Glomerular endothelial cell (primary cell): ENCODE results near the gene NKIRAS2. TPM values are rescaled to one million over a fixed set of nuclear protein-coding genes. Genes with fewer than 3 reads are reported as not detected.
"Not testable (repeated sequence)": the region's sequence is repeated elsewhere in the genome, so short reads cannot be mapped to it uniquely, and the experiment has no call there.

ENCODE experiments used
- DNase-seq: peaks from one replicate; pipeline ENCODE4 v3.0.0-alpha.2; 2011; ENCODE audit warnings: low read depth, low spot score; ENCODE audit errors: extremely low read depth
- total RNA-seq: library from RNA; depleted of rRNA; stranded (reverse); fragments of >200 nt; gene quantifications from 2 replicates; pipeline ENCODE4 v1.2.3, GENCODE V29; 2015

The NKIRAS2 gene
- total RNA-seq, 1 donor from 2014 or later: 95.7 TPM

GRCh38 chr17:41996855-41997164, 23.1 kb upstream of the NKIRAS2 start:
- DNase-seq: no peak

GRCh38 chr17:41998497-41998896, 21.4 kb upstream of the NKIRAS2 start:
- no peak for DNase-seq

- DNase-seq: no peak
Observed at GRCh38 chr17:42000413-42001133, 19.3 kb upstream of the NKIRAS2 start.

- no peak for DNase-seq
Observed at GRCh38 chr17:42001729-42002128, 18.2 kb upstream of the NKIRAS2 start.

- DNase-seq: no peak
Observed at GRCh38 chr17:42002175-42002791, 17.6 kb upstream of the NKIRAS2 start.

GRCh38 chr17:42002792-42003301, 17.0 kb upstream of the NKIRAS2 start:
- no peak for DNase-seq

GRCh38 chr17:42005166-42005565, 14.7 kb upstream of the NKIRAS2 start:
- no peak for DNase-seq

GRCh38 chr17:42009170-42009569, 10.7 kb upstream of the NKIRAS2 start:
- no peak for DNase-seq

- DNase-seq: not testable (repeated sequence)
Observed at GRCh38 chr17:42010266-42010680, 9.6 kb upstream of the NKIRAS2 start.

GRCh38 chr17:42010898-42011516, 8.9 kb upstream of the NKIRAS2 start:
- DNase-seq: no peak

GRCh38 chr17:42012363-42012762, 7.5 kb upstream of the NKIRAS2 start:
- not testable (repeated sequence) for DNase-seq

GRCh38 chr17:42013740-42014139, 6.2 kb upstream of the NKIRAS2 start:
- not testable (repeated sequence) for DNase-seq

- DNase-seq: no peak
Observed at GRCh38 chr17:42016411-42016831, 3.5 kb upstream of the NKIRAS2 start.

GRCh38 chr17:42016941-42017865, 2.7 kb upstream of the NKIRAS2 start, which contains the start of gene DNAJC7:
Gene DNAJC7, minus strand, starts transcription at chr17:42017439. Its CDS starts 23 bp downstream, at chr17:42017416.
- no peak for DNase-seq

GRCh38 chr17:42017866-42018200, 2.1 kb upstream of the NKIRAS2 start:
- DNase-seq: no peak

- DNase-seq: no peak
Observed at GRCh38 chr17:42018339-42018738, 1.6 kb upstream of the NKIRAS2 start.

- no peak for DNase-seq
Observed at GRCh38 chr17:42018988-42019387, 902 bp upstream of the NKIRAS2 start.

- DNase-seq: not testable (repeated sequence)
Observed at GRCh38 chr17:42020845-42021244, 955 bp downstream of the NKIRAS2 start.

GRCh38 chr17:42023524-42024349, 3.8 kb downstream of the NKIRAS2 start:
- no peak for DNase-seq

GRCh38 chr17:42025191-42025579, 5.3 kb downstream of the NKIRAS2 start:
- no peak for DNase-seq
